Adrenal gland (tissue), 5 donors: ENCODE results near the gene ARHGEF7.

Experiments
- POLR2A ChIP-seq, 2 donors: fragments of 450-650 bp; IDR thresholded peaks; one replicate each; pipeline ENCODE4 v1.6.1; 2017; ENCODE audit warnings: antibody characterized with exemption in 2 of 2, mild to moderate bottlenecking in 2 of 2, moderate library complexity in 1 of 2
- TF ChIP-seq, protein P1 (sequence below), 6 experiments: fragments of 450-650 bp in 4 of 6; fragments of 200-600 bp in 2 of 6; sonication (generic) in 1 of 6; IDR thresholded peaks; 1 replicate in 5 of 6; 2 replicates in 1 of 6; pipeline versions ENCODE4 v1.5.1 to v1.8.0; 2016 to 2021; ENCODE audit warnings: antibody characterized with exemption in 6 of 6, mild to moderate bottlenecking in 2 of 6, moderate library complexity in 1 of 6
- donor health status: DM: no; HTN: no; CAD: no.

DNA sequence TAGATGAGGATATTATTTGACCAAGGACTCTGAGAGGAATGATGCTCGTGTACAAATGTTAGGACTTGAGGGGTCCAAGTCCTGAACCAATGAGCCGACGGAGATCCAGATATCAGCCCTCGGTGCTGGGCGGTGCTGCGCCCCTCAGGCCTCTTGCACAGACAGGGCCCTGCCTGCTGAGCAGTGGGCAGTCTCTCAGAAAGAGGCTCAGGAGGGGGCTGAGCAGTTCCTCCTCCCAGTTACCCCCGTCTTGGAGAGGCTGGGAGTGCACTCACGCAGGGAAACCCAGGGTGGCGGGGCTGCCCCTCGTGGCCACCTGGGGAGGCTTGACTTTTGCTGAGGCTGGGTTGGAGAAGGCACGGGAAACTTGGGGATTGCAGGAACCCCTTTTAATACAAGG is 223.7 kb downstream of the ARHGEF7 start:
- TF ChIP-seq, protein P1, sequence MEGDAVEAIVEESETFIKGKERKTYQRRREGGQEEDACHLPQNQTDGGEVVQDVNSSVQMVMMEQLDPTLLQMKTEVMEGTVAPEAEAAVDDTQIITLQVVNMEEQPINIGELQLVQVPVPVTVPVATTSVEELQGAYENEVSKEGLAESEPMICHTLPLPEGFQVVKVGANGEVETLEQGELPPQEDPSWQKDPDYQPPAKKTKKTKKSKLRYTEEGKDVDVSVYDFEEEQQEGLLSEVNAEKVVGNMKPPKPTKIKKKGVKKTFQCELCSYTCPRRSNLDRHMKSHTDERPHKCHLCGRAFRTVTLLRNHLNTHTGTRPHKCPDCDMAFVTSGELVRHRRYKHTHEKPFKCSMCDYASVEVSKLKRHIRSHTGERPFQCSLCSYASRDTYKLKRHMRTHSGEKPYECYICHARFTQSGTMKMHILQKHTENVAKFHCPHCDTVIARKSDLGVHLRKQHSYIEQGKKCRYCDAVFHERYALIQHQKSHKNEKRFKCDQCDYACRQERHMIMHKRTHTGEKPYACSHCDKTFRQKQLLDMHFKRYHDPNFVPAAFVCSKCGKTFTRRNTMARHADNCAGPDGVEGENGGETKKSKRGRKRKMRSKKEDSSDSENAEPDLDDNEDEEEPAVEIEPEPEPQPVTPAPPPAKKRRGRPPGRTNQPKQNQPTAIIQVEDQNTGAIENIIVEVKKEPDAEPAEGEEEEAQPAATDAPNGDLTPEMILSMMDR (IDR thresholded peaks at IDR 0.05): no peak
- no peak for TF ChIP-seq POLR2A (IDR thresholded peaks at IDR 0.05)
